ENCODE results near the gene RGS18. TPM values are rescaled to one million over a fixed set of nuclear protein-coding genes. Genes with fewer than 3 reads are reported as not detected.
"Not testable (repeated sequence)": the region's sequence is repeated elsewhere in the genome, so short reads cannot be mapped to it uniquely, and the experiment has no call there.

The RGS18 gene
- total RNA-seq, 4 donors from 2014 or later: 0.47 to 3.8 (median 2.1) TPM

DNA sequence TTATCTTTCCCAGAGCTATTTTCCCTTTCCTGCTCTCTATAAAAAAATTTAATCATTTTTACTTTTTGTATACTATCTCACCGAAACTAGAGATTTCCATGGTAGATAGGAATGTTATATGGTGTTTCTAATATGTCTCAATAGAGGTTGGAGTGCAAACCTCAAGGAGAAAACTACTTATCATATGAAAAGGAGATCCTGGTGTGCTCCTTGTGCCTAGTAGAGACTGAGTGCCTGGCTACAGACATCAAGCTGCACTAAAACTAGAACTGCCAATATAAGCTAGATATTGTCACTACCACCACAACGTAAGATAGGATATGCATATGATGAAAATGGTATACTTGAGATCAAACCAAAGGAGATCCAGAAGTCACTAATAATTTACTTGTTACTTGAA is 67.0 kb downstream of the RGS18 start:
- TF ChIP-seq, protein P1, sequence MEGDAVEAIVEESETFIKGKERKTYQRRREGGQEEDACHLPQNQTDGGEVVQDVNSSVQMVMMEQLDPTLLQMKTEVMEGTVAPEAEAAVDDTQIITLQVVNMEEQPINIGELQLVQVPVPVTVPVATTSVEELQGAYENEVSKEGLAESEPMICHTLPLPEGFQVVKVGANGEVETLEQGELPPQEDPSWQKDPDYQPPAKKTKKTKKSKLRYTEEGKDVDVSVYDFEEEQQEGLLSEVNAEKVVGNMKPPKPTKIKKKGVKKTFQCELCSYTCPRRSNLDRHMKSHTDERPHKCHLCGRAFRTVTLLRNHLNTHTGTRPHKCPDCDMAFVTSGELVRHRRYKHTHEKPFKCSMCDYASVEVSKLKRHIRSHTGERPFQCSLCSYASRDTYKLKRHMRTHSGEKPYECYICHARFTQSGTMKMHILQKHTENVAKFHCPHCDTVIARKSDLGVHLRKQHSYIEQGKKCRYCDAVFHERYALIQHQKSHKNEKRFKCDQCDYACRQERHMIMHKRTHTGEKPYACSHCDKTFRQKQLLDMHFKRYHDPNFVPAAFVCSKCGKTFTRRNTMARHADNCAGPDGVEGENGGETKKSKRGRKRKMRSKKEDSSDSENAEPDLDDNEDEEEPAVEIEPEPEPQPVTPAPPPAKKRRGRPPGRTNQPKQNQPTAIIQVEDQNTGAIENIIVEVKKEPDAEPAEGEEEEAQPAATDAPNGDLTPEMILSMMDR (IDR thresholded peaks at IDR 0.05): no peak
- TF ChIP-seq EP300 (IDR thresholded peaks at IDR 0.05): no peak
- no peaks in the 10 kb centered on the region for H3K27me3 ChIP-seq
- H3K4me3 ChIP-seq: no peak overlapping the region
- 81 to 100% methylated on average over 2 of the region's 2 CpGs for WGBS, 2 donors (ENCODE audit: low coverage in 1 of 2)
- no peaks in the 10 kb centered on the region for H3K4me1 ChIP-seq
- H3K36me3 ChIP-seq: no peaks in the 10 kb centered on the region
- H3K9me3 ChIP-seq: peaks cover 0 to 14% (median 0%) of the 10 kb centered on the region in 3 donors
- ATAC-seq: no peak
- no peak overlapping the region for H3K27ac ChIP-seq

DNA sequence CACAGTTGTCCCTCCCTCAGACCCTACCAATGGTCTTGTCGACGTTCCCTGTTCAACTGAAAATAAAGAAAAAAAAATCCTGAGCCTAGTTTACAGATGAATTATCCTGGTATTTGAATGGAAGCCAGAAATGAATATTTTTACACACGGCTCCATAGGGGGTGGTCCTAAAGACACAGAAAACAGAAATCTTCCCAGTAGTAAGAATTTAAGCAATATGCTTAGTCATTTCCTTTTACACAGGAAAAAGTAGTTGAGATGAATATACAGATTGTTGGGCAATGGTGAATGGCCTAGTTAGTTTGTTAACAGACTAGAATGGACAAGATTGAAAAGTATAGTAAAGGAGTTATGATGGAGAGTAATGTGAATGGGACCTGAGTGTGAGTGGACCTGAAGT is 67.4 kb downstream of the RGS18 start:
- Histone ChIP-seq H3K27ac (no peak overlapping the region), H3K4me3 (no peak overlapping the region), H3K4me1 (no peaks in the 10 kb centered on the region), H3K9me3 (peaks cover 0 to 9% (median 0%) of the 10 kb centered on the region in 3 donors), H3K27me3 (no peaks in the 10 kb centered on the region), H3K36me3 (no peaks in the 10 kb centered on the region)
- TF ChIP-seq, protein P1 (IDR thresholded peaks at IDR 0.05): no peak
- no peak for TF ChIP-seq POLR2AphosphoS5 (IDR thresholded peaks at IDR 0.05)
- TF ChIP-seq POLR2A (IDR thresholded peaks at IDR 0.05): no peak
- no peak for TF ChIP-seq EP300 (IDR thresholded peaks at IDR 0.05)
- ATAC-seq: no peak
- WGBS, 2 donors (ENCODE audit: low coverage in 1 of 2): 83% methylated on average over 2 to 3 of the region's 3 CpGs

DNA sequence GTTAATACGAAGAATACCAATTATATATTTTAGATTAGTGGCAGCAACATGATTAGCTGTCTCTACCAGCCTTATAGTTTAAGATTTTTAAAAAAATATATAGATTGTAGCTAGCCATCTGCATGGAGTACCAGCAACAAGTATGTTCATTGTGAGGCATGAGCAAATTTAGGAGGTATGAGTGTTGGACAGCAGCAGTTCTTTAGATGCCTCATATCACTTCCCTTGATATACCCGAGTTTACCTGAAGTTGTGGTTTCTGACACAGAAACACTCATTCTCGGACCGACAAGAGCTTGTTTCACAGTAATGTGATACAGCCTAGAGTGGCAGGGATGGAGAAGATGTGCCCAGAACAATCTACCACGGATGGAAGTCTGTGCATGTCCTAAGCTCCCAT is 69.1 kb downstream of the RGS18 start:
- Histone ChIP-seq H3K27me3 (no peaks in the 10 kb centered on the region), H3K9me3 (no peaks in the 10 kb centered on the region), H3K4me3 (no peak overlapping the region), H3K27ac (no peak overlapping the region), H3K4me1 (no peaks in the 10 kb centered on the region), H3K36me3 (no peaks in the 10 kb centered on the region)
- TF ChIP-seq, protein P1 (IDR thresholded peaks at IDR 0.05): no peak
- TF ChIP-seq POLR2A (IDR thresholded peaks at IDR 0.05): no peak
- no peak for TF ChIP-seq POLR2AphosphoS5 (IDR thresholded peaks at IDR 0.05)
- no peak for TF ChIP-seq EP300 (IDR thresholded peaks at IDR 0.05)
- no peak for ATAC-seq
- 80 to 89% methylated on average over 2 to 5 of the region's 5 CpGs for WGBS, 2 donors (ENCODE audit: low coverage in 1 of 2)

DNA sequence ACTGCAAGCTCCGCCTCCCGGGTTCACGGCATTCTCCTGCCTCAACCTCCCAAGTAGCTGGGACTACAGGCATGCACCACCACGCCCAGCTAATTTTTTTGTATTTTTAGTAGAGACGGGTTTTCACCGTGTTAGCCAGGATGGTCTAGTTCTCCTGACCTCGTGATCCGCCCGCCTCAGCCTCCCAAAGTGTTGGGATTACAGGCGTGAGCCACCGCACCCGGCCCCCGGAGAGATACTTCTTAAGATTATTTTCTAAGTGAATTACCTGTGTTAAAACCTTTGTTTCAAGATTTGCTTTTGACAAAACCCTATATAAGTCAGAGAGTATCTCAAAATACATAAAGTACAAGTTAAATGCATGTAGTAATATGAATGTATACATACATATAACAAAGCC is 69.7 kb downstream of the RGS18 start:
- not testable (repeated sequence) for H3K27ac ChIP-seq, H3K4me3 ChIP-seq, H3K4me1 ChIP-seq, H3K9me3 ChIP-seq, ATAC-seq, H3K36me3 ChIP-seq, H3K27me3 ChIP-seq
- 60 to 100% methylated on average over 2 to 3 of the region's 13 CpGs for WGBS, 2 donors (ENCODE audit: low coverage in 1 of 2)

DNA sequence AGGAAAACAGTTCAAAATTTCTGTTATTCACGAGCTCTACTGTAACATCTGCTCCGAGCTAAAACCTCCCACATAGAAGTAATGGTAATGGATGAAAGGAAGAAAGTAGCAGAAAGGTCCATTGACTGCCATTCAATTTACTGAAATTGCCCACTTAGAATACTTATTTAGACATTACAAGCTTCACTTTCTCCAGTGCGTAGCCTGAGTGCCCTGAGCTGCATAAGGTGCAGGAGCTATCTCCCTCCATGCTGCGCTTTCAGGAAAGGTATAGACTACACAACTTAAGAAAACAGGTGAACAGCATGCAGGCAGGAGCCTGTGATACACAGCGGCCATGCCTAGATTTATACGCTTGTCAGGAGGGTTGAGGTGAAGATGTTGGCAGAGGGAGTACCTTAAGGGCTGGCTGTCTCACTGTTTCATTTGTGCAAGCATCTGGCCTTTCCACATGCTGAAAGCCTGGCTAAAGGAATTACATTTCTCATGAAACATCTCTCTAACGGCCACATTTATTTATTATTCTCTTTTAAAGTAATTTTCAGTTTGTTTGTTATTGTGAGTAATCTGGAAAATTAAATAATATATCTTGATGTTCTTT is 74.7 kb downstream of the RGS18 start:
- H3K4me3 ChIP-seq: no peak overlapping the region
- H3K9me3 ChIP-seq: no peaks in the 10 kb centered on the region
- H3K27me3 ChIP-seq: no peaks in the 10 kb centered on the region
- no peaks in the 10 kb centered on the region for H3K36me3 ChIP-seq
- no peak for TF ChIP-seq EP300 (IDR thresholded peaks at IDR 0.05)
- TF ChIP-seq POLR2A (IDR thresholded peaks at IDR 0.05): no peak
- TF ChIP-seq POLR2AphosphoS5 (IDR thresholded peaks at IDR 0.05): no peak
- TF ChIP-seq, protein P1 (IDR thresholded peaks at IDR 0.05): no peak
- H3K4me1 ChIP-seq: no peaks in the 10 kb centered on the region
- ATAC-seq: no peak
- 80 to 87% methylated on average over 7 of the region's 7 CpGs for WGBS, 2 donors (ENCODE audit: low coverage in 1 of 2)
- H3K27ac ChIP-seq: no peak overlapping the region

Measured in gastroesophageal sphincter (tissue), 4 donors.